GM19043 (cell line): ENCODE measurements around the gene SP6.

Experiments used
- ATAC-seq: cut with Tn5 transposase; IDR thresholded peaks from one replicate; pipeline ENCODE4 v1.9.1; 2021; ENCODE audit warnings: low read depth; ENCODE audit not compliant: unreplicated experiment

Gene SP6

DNA sequence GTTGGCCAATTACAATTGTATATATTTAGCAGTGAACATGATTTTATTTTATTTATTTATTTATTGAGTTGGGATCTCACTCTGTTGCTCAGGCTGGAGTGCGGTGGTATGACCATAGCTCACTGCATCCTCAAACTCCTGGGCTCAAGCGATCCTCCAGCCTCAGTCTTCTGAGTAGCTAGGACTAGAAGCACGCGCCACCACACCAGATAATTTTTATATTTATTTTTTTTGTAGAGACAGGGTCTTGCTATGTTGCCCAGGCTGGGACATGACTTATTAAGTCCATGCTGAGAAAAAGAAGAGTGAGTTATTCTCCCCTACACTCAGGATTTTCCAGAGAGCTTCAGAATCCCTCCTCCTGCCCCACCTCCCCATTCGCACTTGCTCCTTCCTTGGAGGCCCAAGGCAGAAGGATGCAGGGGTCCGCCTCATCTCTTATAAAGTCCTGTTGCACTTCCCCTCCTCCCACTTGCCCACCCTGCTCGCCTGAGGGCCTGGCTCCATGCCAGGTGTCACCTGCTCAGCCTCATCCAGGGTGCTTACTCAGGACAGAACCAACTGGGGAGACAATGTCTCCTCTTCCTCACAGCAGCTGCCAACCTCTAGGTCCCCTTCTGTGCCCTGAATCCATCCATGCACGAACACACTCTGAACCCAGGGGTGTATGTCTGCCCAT, 29.0 kb upstream of the SP6 start:
- ATAC-seq = no peak

DNA sequence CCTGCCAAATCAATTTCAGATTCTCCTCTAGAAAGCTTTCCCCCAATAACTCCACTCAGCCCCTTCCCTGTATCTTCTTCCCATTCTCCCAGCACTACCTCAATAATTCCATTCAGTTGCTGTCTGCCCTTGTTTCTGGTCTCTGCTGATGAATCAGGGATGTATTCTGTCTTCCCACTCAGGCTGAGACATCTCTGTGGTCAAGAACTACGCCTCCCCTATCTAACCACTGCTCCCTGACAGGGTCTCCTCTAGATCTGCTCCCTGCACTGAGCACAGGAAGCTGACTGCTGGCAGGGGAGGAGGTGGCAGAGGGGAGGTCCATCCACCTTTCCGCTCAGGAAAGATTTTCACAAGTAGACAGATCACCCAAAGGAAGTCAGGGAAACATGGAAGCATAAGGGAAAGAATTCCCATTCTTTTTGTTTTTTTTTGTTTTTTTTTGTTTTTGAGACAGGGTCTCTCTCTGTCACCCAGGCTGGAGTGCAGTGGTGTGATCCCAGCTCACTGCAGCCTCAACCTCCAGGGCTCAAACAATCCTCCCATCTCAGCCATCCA, 28.1 kb upstream of the SP6 start:
- ATAC-seq = no peak

- no peak for ATAC-seq
Measured at GRCh38 chr17:47878203-47879027, 27.5 kb upstream of the SP6 start.

DNA sequence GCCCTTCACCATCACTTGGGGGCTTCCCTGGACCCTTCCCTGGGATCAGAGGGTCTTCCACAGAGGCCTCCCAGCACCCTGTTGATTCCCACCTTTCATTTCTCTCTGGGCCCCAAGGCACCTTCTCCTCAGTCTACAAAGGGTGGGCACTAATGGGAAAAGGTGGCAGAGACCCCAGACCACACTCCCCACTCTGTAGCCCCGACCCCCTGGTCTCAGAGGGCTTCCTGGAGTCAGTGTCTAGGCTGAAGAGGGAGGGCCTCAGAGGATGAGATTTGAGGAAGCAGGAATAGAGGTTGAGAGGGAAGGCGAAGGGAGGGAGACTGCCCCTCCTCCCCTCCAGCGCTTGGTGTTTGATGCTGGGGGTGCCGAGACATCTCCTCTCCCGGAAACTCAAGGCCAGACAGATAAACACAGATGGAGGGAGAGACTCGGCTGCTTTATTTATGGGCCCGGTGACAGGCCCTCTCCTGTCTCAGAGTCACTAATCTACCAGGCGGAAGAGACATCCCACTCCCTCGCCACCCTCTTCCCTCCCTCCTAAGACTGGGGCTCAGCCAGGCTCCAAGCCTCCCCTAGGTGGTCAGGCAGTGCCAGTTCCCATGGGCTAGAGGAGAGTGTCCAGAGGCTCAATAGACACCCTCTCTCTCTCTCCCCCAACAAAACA, 26.5 kb upstream of the SP6 start:
- no peak for ATAC-seq

GRCh38 chr17:47875011-47875985, 24.3 kb upstream of the SP6 start:
- no peak for ATAC-seq

DNA sequence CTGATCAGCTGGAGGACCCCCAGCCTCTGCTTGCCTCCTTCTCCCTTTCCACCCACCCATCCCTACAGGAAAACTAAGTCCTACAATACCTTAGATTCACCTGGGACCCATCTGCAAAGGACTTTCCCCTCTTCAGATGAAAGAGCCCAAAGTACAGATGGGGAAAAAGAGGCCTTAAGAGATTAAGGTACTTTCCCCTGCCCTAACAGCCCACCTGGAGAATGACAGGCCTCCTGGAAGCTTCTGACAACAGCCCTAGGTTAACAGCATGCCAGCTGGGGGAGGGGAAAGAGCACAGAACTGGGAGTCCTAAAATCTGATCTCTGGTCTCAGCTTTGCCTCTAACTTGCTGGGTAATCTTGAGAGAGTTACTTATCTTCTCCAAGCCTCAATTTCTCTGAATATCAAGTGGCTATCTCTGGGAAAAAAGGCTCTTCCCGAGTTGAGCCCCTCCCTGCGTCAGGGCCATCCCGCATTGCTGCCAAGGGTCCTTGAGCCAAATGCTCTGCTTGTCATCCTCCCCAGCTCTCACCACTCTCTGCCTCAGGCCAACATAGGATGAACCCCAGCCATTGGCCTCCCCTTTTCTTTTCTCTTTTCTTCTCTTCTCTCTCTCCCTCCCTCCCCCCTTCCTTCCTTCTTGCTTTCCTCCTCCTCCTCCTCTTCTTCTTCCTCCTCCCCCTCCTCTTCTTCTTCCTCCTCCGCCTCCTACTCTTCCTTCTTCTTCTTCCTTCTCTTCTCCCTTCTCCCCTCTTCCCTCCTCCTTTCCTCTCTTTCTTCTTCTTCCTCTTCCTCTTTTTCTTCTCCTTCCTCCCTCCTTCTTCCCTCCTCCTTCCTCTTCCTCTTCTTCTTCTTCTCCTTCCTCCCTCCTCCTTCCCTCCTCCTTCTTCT, 22.5 kb upstream of the SP6 start:
- ATAC-seq = no peak

- no peak for ATAC-seq
Measured at GRCh38 chr17:47872651-47873161, 21.7 kb upstream of the SP6 start.

- no peak for ATAC-seq
Measured at GRCh38 chr17:47872019-47872650, 21.2 kb upstream of the SP6 start.

GRCh38 chr17:47871048-47871447, 20.1 kb upstream of the SP6 start:
- ATAC-seq = no peak

- ATAC-seq = no peak
Measured at GRCh38 chr17:47870056-47870455, 19.1 kb upstream of the SP6 start.

- ATAC-seq = no peak
Measured at GRCh38 chr17:47869114-47869513, 18.2 kb upstream of the SP6 start.

- ATAC-seq = no peak
Measured at GRCh38 chr17:47867813-47868533, 17.0 kb upstream of the SP6 start.

DNA sequence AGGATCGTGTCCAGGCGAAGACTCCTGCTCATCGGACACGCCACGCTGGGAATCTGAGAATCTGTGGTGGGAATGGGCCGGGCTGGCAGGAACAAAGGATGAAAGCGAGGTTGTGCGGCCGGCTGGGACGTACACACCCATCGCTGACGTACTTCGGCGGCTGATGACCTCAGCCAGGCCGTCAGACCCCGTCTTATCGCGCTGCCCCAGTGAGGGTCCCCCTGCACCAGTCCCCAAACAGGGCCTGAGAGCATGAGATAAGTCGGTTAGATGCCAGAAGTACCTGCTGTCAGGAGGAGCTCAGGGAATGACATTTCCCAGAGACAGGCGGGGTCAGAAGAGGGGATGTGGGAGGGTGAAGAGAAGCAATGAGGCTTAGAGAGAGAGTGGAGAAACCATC, 16.0 kb upstream of the SP6 start:
- no peak for ATAC-seq

GRCh38 chr17:47864791-47865216, 13.8 kb upstream of the SP6 start:
- ATAC-seq = no peak

GRCh38 chr17:47862621-47863440, 11.9 kb upstream of the SP6 start:
- no peak for ATAC-seq

DNA sequence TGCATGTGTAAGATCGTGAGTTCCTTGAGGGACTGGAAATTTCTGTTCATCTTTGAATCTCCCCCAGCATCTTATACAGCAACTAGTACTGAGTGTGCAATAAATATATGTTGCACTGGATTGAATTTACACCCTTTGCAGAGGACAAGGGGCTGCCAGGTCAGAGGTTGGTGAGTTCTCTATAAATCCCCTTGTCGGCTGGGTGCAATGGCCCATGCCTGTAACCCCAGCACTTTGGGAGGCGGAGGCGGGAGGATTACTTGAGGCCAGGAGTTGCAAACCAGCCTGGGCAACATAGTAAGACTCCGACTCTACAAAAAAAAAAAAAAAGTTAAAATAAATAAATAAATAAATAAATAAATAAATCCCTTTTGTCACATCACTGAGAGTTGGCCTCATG, 9.4 kb upstream of the SP6 start:
- ATAC-seq = no peak
